Measurements from ENCODE around the gene FAF2.

- TF ChIP-seq REST (IDR thresholded peaks at IDR 0.05; ENCODE audit: low read depth, low read length): no peak
- TF ChIP-seq USF2 (IDR thresholded peaks at IDR 0.05; ENCODE audit: borderline replicate concordance, low read depth, low read length): no peak
- no peak for TF ChIP-seq TCF12 (IDR thresholded peaks at IDR 0.05; ENCODE audit: low read depth, low read length)
- no peak for TF ChIP-seq JUND (IDR thresholded peaks at IDR 0.05; ENCODE audit: low read depth, low read length)
- no peak for TF ChIP-seq ATF3 (IDR thresholded peaks at IDR 0.05; ENCODE audit: borderline replicate concordance, extremely low read depth, low read depth, low read length)
- TF ChIP-seq MAX (IDR thresholded peaks at IDR 0.05; ENCODE audit: low read depth, low read length): no peak
- no peak for TF ChIP-seq CTCF (IDR thresholded peaks at IDR 0.05 in 2 of 3, conservative IDR thresholded peaks at IDR 0.05 in 1 of 3; ENCODE audit: control insufficient read depth in 2 of 3, extremely low read depth in 1 of 3, insufficient read depth in 1 of 3, low read depth in 3 of 3, low read length in 3 of 3)
- no peak for TF ChIP-seq CEBPB (IDR thresholded peaks at IDR 0.05; ENCODE audit: borderline replicate concordance in 1 of 2, low read depth in 2 of 2, low read length in 2 of 2)
- TF ChIP-seq EP300 (IDR thresholded peaks at IDR 0.05; ENCODE audit: borderline replicate concordance in 1 of 2, control insufficient read depth in 1 of 2, low read depth in 2 of 2, low read length in 2 of 2): no peak
- TF ChIP-seq ZNF622 (IDR thresholded peaks at IDR 0.05): no peak
- TF ChIP-seq MYC (IDR thresholded peaks at IDR 0.05; ENCODE audit: insufficient read depth, insufficient read length, insufficient replicate concordance, low read length, severe bottlenecking): no peak
Measured at GRCh38 chr5:176409765-176410164, 38.4 kb upstream of the FAF2 start.

Data from GM12878 (cell line).